OCI-LY1 (cell line): ENCODE measurements around the gene SLC16A3.

Experiments
- H2AFZ ChIP-seq: fragments of 200-600 bp; sonication (generic), shearing (Covaris generic); 2 replicates; pipeline ENCODE4 v1.6.0; 2014; ENCODE audit warnings: antibody characterized with exemption, mild to moderate bottlenecking, low read length
- H3F3A ChIP-seq: fragments of 200-600 bp; sonication (generic), shearing (Covaris generic); 2 replicates; pipeline ENCODE4 v1.6.0; 2014; ENCODE audit warnings: mild to moderate bottlenecking, antibody characterized with exemption, low read length, moderate library complexity; ENCODE audit not compliant: insufficient read depth
- H3K27ac ChIP-seq: fragments of 200-600 bp; sonication (generic); 2 replicates; pipeline ENCODE4 v1.5.1; 2014; ENCODE audit warnings: low read length, mixed run types, mild to moderate bottlenecking, low read depth; ENCODE audit not compliant: poor library complexity, severe bottlenecking
- H3K27me3 ChIP-seq: fragments of 200-600 bp; sonication (generic); 2 replicates; pipeline ENCODE4 v1.6.0; 2014; ENCODE audit warnings: antibody characterized with exemption, mild to moderate bottlenecking, low read length, moderate library complexity; ENCODE audit not compliant: insufficient read depth
- H3K36me3 ChIP-seq: fragments of 200-600 bp; sonication (generic); 2 replicates; pipeline ENCODE4 v1.6.1; 2014; ENCODE audit warnings: mild to moderate bottlenecking, antibody characterized with exemption, low read length, moderate library complexity, mixed read lengths; ENCODE audit not compliant: insufficient read depth
- H3K4me1 ChIP-seq: fragments of 200-600 bp; sonication (generic); 2 replicates; pipeline ENCODE4 v1.5.1; 2014; ENCODE audit warnings: mild to moderate bottlenecking, low read length, moderate library complexity; ENCODE audit not compliant: insufficient read depth, severe bottlenecking
- H3K4me2 ChIP-seq: fragments of 200-600 bp; sonication (generic), shearing (Covaris generic); 2 replicates; pipeline ENCODE4 v1.6.1; 2014; ENCODE audit warnings: low read length
- H3K4me3 ChIP-seq: fragments of 200-600 bp; sonication (generic); 2 replicates; pipeline ENCODE4 v1.5.1; 2014; ENCODE audit warnings: low read length, low read depth, mild to moderate bottlenecking, mixed read lengths; ENCODE audit not compliant: poor library complexity, severe bottlenecking
- H3K79me2 ChIP-seq: fragments of 200-600 bp; shearing (Covaris generic); 2 replicates; pipeline ENCODE4 v1.6.1; 2016; ENCODE audit warnings: mixed run types, low read length, mixed read lengths; ENCODE audit not compliant: insufficient read depth
- H3K9ac ChIP-seq: fragments of 200-600 bp; sonication (generic), shearing (Covaris generic); 2 replicates; pipeline ENCODE4 v1.6.1; 2014; ENCODE audit warnings: mild to moderate bottlenecking, low read length, mixed read lengths
- H3K9me2 ChIP-seq: fragments of 200-600 bp; sonication (generic), shearing (Covaris generic); 2 replicates; pipeline ENCODE4 v1.6.1; 2014; ENCODE audit warnings: low read depth, mild to moderate bottlenecking, low read length, mixed read lengths
- H3K9me3 ChIP-seq: fragments of 200-600 bp; shearing (Covaris generic); 2 replicates; pipeline ENCODE4 v1.6.1; 2014; ENCODE audit warnings: low read length, mixed read lengths
- H4K20me1 ChIP-seq: fragments of 200-600 bp; sonication (generic), shearing (Covaris generic); 2 replicates; pipeline ENCODE4 v1.6.0; 2016; ENCODE audit warnings: mild to moderate bottlenecking, low read length; ENCODE audit not compliant: insufficient read depth
- CTCF ChIP-seq: fragments of 200-600 bp; sonication (generic), shearing (Covaris generic); IDR thresholded peaks from 2 replicates; pipeline ENCODE4 v1.5.1; 2017; ENCODE audit warnings: mild to moderate bottlenecking, antibody characterized with exemption, low read length, moderate library complexity, mixed read lengths
- EZH2 ChIP-seq: fragments of 200-600 bp; sonication (generic), shearing (Covaris generic); IDR thresholded peaks from 2 replicates; pipeline ENCODE4 v1.8.0; 2017; ENCODE audit warnings: borderline replicate concordance, mixed run types, mild to moderate bottlenecking, antibody characterized with exemption, low read length, moderate library complexity, mixed read lengths

Gene SLC16A3

GRCh38 chr17:82198092-82198491 lies 30.8 kb upstream of the SLC16A3 start:
- Histone ChIP-seq H3K4me3 (no peak overlapping the region), H3K9ac (no peak overlapping the region), H3K36me3 (peaks cover 7% of the 10 kb centered on the region; the same call in 1 of the 2 replicates), H3K9me2 (no peaks in the 10 kb centered on the region), H3K4me2 (no peak overlapping the region), H2AFZ (no peak overlapping the region), H3F3A (no peaks in the 10 kb centered on the region), H3K4me1 (no peaks in the 10 kb centered on the region), H3K79me2 (no peaks in the 10 kb centered on the region), H3K27me3 (peaks cover 3% of the 10 kb centered on the region), H3K9me3 (no peaks in the 10 kb centered on the region), H4K20me1 (no peaks in the 10 kb centered on the region), H3K27ac (no peak overlapping the region)
- TF ChIP-seq EZH2 (no peak), CTCF (no peak)

- TF ChIP-seq EZH2 (no peak), CTCF (no peak)
- Histone ChIP-seq H3K9me3 (no peaks in the 10 kb centered on the region), H3K4me2 (no peak overlapping the region), H3K36me3 (peaks cover 7% of the 10 kb centered on the region; the same call in 1 of the 2 replicates), H4K20me1 (no peaks in the 10 kb centered on the region), H3K4me3 (no peak overlapping the region), H3K27ac (no peak overlapping the region), H3K27me3 (peaks cover 3% of the 10 kb centered on the region), H3K79me2 (no peaks in the 10 kb centered on the region), H3K9me2 (no peaks in the 10 kb centered on the region), H2AFZ (no peak overlapping the region), H3F3A (no peaks in the 10 kb centered on the region), H3K9ac (no peak overlapping the region), H3K4me1 (no peaks in the 10 kb centered on the region)
These were observed 29.3 kb upstream of the SLC16A3 start for GRCh38 chr17:82199496-82199895.

GRCh38 chr17:82200135-82200534 lies 28.7 kb upstream of the SLC16A3 start:
- Histone ChIP-seq H3K9ac (no peak overlapping the region), H3K4me3 (no peak overlapping the region), H3K9me2 (no peaks in the 10 kb centered on the region), H3K36me3 (peaks cover 7% of the 10 kb centered on the region; the same call in 1 of the 2 replicates), H3K4me1 (no peaks in the 10 kb centered on the region), H3K79me2 (no peaks in the 10 kb centered on the region), H3F3A (no peaks in the 10 kb centered on the region), H2AFZ (no peak overlapping the region), H3K4me2 (no peak overlapping the region), H3K27ac (no peak overlapping the region), H3K9me3 (no peaks in the 10 kb centered on the region), H4K20me1 (no peaks in the 10 kb centered on the region), H3K27me3 (peaks cover 3% of the 10 kb centered on the region)
- TF ChIP-seq CTCF (no peak), EZH2 (no peak)
